ENCODE measurements around the gene CSNK1A1.
A peak's percentile ranks its signal among the peaks of the same experiment; 100 is the strongest.
"Not testable (repeated sequence)": the region's sequence is repeated elsewhere in the genome, so short reads cannot be mapped to it uniquely, and the experiment has no call there.

Gene CSNK1A1

GRCh38 chr5:149540089-149540488, 11.2 kb downstream of the CSNK1A1 start:
- DNase-seq (ENCODE audit: low read depth in 2 of 2) = no peak
- TF ChIP-seq, protein P1, sequence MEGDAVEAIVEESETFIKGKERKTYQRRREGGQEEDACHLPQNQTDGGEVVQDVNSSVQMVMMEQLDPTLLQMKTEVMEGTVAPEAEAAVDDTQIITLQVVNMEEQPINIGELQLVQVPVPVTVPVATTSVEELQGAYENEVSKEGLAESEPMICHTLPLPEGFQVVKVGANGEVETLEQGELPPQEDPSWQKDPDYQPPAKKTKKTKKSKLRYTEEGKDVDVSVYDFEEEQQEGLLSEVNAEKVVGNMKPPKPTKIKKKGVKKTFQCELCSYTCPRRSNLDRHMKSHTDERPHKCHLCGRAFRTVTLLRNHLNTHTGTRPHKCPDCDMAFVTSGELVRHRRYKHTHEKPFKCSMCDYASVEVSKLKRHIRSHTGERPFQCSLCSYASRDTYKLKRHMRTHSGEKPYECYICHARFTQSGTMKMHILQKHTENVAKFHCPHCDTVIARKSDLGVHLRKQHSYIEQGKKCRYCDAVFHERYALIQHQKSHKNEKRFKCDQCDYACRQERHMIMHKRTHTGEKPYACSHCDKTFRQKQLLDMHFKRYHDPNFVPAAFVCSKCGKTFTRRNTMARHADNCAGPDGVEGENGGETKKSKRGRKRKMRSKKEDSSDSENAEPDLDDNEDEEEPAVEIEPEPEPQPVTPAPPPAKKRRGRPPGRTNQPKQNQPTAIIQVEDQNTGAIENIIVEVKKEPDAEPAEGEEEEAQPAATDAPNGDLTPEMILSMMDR (IDR thresholded peaks at IDR 0.05; ENCODE audit: low read depth, low read length) = no peak
- no peak overlapping the region for H3K4me3 ChIP-seq (replicated peaks in 1 of 2; ENCODE audit: low read depth in 2 of 2, low read length in 2 of 2)

DNA sequence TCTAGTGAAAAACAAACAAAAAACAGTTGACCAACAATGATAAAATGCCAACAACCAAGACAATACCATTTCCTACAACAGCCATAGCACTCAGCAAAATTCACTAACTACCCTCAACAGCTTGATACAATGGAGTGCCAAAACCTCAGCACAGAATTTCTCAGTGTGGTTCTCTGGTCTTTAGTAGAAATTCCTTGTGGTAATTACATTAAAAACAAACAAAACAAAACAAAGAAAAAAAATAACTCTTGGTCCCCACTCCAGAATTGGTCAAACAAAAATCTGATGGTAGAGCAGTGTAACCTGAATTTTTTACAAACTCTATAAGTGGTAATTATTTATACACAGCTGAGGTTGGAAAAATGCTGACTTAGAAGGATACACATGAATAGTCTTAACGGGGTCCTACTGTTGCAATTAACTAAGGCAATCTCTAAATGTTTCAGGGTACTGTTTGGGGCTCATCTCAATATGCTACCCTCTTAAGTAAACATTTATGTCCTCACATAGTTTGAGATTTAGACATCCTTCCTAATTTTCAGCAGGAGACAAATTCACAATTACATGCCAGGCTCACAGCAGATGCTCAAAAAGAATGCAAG, 13.8 kb downstream of the CSNK1A1 start:
- DNase-seq (ENCODE audit: low read depth in 2 of 2) = no peak
- TF ChIP-seq, protein P1 (IDR thresholded peaks at IDR 0.05; ENCODE audit: low read depth, low read length) = no peak
- no peak overlapping the region for H3K4me3 ChIP-seq (replicated peaks in 1 of 2; ENCODE audit: low read depth in 2 of 2, low read length in 2 of 2)

DNA sequence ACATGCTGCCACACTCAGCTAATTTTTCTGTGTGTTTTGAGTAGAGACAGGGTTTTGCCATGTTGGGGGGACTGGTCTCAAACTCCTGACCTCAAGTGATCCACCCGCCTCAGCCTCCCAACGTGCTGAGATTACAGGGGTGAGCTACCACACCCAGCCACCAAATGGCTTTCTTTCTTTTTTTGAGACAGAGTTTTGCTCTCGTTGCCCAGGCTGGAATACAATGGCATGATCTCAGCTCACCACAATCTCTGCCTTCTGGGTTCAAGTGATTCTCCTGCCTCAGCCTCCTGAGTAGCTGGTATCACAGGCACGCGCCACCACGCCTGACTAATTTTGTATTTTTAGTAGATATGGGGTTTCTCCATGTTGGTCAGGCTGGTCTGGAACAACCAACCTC, 15.5 kb downstream of the CSNK1A1 start:
- H3K4me3 ChIP-seq (replicated peaks in 1 of 2; ENCODE audit: low read depth in 2 of 2, low read length in 2 of 2); DNase-seq (ENCODE audit: low read depth in 2 of 2): not testable (repeated sequence)

DNA sequence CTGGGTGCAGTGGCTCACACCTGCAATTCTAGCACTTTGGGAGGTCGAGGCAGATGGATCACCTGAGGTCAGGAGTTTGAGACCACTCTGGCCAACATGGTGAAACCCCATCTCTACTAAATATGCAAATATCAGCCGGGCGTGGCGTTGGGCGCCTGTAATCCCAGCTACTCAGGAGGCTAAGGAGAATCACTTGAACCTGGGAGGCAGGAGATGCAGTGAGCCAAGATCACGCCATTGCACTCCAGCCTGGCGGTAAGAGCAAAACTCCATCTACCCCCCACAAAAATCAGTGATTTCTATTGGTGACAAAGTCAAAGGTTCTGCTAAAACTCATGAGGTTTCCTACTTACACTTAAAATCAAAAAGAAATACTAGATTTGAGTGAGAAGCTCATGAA, 18.8 kb downstream of the CSNK1A1 start:
- no peak for DNase-seq (ENCODE audit: low read depth in 2 of 2)
- TF ChIP-seq, protein P1 (IDR thresholded peaks at IDR 0.05; ENCODE audit: low read depth, low read length) = no peak
- H3K4me3 ChIP-seq (replicated peaks in 1 of 2; ENCODE audit: low read depth in 2 of 2, low read length in 2 of 2) = no peak overlapping the region

DNA sequence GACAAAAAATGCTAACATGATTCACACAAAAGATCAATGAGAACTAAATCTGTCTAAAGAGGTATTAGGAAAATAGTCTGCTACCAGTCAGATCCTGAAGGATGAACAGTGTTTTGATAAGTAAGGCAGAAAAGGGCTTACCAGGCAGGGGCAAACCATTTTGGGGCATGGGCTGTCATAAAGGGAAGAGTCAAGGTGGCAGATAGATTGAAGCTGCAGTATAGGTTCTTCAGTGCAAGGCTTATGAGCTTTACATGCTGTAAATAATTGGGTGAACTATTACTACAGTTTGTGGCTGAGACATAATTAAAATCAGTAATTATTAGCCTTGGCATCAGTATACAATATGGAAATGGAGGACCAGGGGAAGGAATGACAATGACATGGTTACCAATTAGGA, 21.8 kb downstream of the CSNK1A1 start:
- TF ChIP-seq, protein P1 (IDR thresholded peaks at IDR 0.05; ENCODE audit: low read depth, low read length) = no peak
- DNase-seq (ENCODE audit: low read depth in 2 of 2) = no peak
- no peak overlapping the region for H3K4me3 ChIP-seq (replicated peaks in 1 of 2; ENCODE audit: low read depth in 2 of 2, low read length in 2 of 2)

DNA sequence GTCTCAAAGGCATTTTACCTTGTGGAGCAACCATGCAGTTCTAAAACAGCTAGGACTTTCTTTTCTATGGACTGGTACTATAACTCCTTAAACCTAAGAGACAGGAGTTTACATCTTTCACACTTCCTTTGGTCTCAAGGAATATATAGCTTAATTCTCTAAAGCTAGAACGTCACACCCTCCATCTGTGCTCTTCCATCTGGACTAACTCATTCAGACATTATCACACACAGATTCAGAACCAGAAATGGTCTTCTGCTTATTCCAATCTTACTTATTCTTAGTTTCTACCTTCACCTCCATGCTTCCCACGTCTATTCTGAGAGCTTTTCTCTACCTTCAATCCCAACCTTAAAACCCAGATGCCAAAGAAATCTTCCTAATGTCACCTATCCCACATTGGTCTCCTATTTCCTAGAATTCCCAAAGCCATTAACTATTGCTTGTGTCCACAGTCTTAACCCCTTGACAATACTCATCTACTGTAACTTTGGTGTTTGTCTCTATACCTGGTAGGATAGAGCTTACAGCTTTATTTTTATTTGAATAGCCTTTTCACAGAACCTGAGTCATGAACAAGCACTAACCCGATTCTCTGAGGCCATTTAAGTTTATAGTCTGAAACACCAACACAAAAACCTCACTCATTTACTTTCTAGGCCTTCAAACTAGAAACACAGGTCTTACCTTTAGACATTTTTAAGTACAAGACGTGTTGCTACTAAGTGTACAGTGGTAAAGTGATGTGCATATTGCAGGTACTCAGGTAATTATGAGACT, 22.8 kb downstream of the CSNK1A1 start:
- no peak for DNase-seq (ENCODE audit: low read depth in 2 of 2)
- TF ChIP-seq, protein P1 (IDR thresholded peaks at IDR 0.05; ENCODE audit: low read depth, low read length) = no peak
- H3K4me3 ChIP-seq (replicated peaks in 1 of 2; ENCODE audit: low read depth in 2 of 2, low read length in 2 of 2) = no peak overlapping the region

DNA sequence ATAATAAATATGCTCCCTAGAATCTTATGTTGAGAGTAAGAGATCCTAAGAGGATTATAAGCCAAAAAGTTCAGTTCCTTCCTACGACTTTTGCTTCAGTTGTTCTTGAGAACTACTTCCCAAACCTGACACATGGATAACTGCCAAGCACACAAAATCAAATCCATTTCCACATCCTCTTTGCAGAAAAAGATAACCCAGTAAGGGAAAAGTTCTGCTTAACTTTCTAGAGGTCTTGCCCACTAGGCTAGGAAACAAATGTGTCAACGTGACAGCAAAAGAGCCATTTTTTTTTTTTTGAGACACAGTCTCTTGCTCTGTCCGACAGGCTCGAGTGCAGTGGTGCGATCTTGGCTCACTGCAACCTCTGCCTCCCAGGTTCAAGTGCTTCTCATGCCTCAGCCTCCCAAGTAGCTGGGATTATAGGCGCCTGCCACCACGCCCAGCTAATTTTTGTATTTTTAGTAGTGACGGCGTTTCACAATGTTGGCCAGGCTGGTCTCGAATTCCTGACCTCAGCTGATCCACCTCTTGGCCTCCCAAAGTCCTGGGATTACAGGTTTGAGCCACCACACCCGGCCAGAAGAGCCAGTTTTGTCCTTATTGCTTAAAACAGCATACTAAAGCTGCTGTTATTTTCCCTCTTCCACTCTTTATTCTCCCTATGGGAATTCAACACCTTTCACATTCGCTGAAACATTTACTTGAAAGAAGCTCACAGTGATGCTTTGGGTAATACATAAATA, 24.2 kb downstream of the CSNK1A1 start:
- no peak overlapping the region for H3K4me3 ChIP-seq (replicated peaks in 1 of 2; ENCODE audit: low read depth in 2 of 2, low read length in 2 of 2)
- TF ChIP-seq, protein P1 (IDR thresholded peaks at IDR 0.05; ENCODE audit: low read depth, low read length) = no peak
- peak in 1 of 2 donors; percentile 72 for DNase-seq (ENCODE audit: low read depth in 2 of 2)
